NCI-H524 treated with DMSO at 0.1 percent for 48 hours (cell line): ENCODE measurements around the gene PRLHR.

Experiments
- DNase-seq: peaks from one replicate; lab custom pipeline; 2025; lab: John Stamatoyannopoulos, UW

The PRLHR gene

DNA sequence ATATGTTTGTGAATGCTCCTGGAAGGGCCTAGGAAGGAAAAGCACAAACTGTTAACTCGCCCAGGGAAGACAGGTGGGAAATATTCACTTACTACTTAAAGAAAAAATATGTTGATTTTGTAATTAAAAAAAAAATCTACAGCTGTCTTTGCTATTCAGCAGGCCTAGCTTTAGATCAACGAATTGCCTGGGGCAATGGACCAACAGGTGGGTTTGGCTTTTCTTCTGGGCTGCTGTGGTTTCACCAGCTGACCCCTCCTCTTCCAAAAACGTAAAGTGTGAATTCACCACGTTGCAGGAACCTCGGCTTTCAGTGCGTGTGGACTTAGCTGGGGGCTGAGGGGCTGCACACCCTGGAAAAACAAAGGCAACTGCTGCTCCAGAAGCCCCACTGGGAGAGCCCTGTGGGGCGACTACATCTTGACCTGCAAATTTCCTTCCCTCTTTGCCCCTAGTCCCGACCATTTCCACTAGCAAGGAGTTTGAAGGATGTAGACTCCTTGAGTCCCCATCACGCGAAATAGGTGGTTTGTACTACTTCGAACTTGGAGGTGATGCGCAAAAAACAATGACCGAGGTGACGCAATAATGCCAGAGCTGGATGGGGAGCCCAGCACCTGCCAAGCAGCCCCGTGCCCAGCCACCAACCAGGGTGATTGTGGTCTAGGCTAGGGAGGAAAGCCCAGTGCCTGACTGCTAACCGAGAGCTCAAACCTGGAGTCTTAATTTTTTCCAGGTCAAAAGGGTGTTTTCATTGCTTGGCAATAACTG is 7.4 kb downstream of the PRLHR start:
- no peak for DNase-seq

DNA sequence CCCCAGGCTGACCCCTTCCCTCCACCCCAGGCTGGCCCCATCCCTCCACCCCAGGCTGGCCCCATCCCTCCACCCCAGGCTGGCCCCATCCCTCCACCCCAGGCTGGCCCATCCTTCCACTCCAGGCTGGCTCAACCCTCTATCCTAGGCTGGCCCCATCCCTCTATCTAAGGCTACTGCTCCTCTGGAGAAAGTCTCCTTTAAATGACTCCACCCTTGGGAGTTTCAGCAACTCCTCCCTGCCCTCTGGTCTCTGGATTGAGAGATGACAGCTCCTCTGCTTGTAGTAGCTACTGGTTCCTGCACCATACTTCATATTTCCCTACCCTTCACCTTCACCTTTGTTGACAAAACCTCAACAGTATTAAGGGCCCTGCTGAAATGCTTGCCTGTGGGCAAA is 8.5 kb downstream of the PRLHR start:
- DNase-seq, result no peak

DNA sequence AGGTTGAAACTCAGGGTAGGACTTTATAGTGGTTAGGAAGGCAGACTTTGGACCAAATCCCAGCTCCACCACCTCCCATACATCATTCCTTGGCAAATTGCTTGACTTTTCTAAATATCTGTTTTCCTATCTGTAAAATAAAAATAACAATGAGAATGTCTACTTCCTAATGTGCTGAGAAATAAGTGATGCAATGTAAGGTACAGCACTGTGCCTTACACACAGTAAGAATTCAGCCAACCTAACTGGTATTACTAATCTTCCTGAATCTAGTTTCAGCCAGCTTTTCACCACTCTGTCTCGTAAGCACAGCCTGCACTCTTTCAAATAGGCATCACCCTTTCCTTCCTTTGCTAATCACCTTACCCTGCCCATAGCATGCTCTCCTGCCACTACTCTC is 9.7 kb downstream of the PRLHR start:
- no peak for DNase-seq

DNA sequence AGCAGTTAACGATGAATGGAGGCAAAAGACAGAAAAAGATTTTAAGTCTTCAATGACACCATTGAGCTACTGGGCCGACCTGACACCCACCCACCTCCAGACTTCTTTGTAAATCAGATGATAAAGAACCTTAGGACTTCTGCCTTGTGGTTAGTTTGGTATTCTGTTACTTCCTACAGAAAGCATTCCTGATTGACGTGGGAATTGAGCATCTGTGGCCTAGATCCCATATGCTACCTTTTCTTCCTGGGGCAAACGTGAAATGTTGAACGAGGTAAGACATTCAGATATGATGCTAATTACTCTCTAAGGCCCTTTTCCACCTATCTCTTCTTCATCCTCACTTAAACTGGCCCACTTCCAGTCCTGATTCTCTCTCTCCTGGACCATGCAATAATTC is 10.2 kb downstream of the PRLHR start:
- DNase-seq, result no peak

DNA sequence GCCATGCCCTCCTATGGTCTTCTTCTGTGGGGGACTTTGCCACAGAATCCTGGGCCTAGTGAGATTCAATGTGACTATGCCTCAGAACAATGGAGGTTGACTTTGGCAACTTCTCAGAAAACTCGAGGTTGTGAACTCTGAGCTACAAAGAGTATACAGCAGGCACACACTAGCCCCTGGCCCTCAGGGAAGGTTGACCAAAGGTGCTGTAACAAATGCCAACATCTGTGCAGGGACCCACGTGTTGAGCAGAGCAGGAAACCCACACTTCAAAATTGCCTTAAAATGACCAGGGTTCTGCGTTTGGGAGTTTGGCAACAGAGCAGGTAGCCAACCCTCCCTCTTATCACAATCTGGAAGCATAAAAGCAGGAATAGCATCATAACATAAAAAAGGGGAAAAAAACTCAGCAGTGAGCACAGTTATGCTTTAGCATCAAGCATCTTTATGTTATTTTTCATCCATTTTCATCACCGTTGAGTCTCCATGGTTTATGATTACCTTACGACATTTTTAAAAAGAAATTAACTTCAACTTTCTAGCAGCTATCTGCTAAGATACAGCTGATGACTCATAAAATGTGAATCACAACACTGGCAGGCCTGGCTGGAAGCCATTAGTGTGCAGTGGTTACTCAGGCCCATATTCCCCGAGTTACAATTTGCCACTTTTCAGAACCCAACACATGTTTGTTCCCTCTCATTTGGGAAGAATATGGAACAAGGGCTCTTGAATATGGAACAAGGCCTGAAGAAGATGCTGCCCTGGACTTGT is 11.1 kb downstream of the PRLHR start:
- DNase-seq, result no peak

DNA sequence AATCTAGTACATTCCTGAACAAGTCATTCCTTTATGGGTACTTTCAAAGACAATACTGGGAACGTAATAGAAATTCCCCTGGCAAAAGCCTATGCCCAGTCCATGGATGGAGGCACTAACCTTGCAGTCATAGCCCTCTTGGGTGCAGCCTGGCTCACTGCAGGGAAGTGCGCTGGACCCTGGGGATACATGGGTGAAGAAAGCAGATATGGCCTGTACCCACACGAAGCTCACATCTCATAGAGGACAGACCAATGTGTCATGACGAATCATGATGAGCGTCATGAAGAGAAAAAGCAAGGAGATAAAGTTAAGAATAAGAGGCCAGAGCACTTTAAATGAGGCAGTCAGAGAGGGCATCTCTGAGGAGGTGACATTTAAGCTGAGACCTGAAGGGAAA is 11.8 kb downstream of the PRLHR start:
- no peak for DNase-seq

DNA sequence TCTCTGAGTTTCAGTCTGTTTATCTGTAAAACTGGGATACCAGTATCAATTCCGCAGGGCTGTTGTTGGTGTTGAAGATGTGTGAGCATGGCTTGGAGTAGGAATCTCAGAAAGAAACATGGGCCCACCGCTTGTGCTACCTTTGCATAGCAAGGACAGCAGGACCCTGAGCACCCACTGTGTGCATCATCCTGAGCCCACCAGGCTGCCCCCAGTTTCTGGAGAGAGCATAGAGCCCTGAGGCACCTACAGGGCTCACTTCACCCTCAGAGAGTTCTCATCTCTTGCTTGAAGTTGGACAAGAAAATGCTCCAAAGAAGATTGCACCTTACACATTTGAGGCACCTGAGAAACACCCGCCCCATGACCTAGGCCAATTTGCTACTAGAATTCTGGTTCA is 12.9 kb downstream of the PRLHR start:
- DNase-seq, result no peak

DNA sequence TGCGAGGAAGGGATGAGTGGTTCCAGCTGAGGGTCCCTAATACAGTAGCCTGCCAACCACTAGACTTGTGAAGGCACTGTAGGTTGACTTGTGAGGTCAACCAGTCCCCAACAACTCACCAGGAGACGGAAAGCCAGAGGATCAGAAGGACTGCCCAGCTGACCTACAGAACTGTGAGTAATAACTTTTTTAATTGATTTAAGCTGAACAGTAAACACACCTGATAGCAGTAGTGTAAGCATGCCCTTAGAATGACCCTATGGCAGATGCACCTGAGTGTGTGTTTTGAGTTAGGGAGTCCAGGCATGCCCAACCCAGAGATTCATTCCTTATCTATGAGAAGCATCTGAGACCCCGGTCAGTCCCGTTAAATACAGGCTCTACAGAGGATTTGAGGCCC is 14.1 kb downstream of the PRLHR start:
- DNase-seq, result no peak

DNA sequence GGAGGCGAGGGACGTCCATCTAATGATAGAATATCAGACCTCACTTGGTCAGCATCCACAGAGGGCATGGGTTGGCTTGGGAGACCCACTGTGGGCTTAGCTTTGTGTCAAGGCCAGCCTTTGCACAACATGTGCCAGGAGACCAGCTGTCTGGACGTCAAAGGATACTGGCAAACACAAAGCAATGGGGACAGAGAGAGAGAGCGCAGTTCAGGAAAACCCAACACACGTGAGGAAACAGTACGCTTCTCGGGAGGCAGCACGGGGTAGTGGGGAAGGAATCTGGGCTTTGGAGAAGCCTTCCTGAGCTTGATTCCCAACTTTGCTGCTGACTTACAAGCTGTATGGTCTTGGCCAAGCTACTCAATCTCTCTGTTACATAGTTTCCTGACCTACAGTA is 14.7 kb downstream of the PRLHR start:
- DNase-seq, result no peak

DNA sequence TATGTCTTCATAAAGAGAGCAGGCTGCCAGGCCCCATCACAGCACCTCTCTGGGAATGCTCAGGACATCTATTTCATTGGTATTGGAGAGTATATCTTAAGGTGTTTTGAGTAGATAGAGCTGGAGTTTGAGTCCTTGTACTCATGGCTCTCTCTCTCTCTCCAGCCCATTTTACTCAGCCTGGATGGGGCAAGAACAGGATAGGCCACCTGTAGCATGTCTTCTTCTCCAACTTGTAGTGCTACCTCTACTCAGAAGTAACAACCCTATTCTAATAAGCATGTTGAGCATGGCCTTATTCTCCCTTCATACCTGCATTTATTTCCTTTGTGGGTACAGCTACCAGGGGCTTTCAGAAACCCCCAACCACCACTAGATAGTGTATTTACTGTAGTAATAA is 21.9 kb downstream of the PRLHR start:
- no peak for DNase-seq

DNA sequence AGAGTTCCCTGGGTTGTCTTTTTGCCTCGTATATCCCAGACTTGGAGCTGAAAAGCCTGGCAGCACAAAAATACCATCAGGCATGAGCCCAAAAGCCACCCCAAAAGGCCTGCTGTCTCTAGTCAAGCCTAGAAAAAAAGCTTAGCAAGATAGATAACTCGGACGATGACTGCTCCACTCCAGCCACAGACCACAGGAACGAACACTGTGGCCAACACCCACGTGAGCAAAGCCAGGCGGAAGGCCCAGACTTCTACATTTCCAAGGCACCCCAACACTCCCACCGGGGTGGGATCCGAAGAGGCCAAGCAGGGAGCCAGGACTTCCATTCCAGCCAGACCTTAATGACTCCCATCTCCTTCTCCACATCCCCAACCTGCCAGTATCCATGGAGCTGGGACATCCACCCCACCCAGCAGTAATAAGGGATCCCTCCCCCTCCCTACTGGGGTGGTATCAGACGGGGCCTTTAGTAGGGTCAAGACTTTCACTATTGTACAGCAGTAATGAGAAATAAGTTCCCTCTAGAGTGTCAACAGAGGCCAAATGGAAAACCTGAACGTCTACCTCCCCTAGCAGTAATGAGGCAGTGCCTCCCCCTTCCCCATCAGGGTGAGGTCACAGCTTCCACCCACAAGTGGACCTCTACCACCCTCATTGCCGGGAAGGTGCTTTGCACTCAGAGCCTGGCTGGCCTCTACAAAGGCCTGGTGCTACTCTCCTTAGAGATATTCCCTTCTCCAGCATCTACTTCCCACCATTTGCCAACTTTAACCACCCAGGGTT is 23.0 kb downstream of the PRLHR start:
- DNase-seq, result no peak

DNA sequence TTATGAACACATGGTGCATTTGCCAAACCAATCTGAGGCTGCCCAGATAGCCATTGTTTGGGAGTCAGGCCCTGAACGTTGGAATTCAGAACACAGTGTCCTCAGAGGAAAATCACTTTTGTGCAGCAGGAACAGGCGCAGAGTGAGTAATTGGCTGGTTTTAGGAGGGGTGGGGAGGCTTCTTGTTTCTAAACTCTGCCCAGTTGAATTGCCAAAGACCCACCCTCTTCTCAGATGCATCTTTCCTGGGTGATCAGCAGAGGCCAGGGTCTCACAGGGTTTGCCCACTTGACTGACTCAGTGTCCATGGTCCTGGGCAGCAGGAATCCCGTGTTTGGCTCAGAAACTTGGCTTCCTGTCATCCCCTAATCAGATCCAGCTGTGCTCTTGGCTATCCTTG is 24.3 kb downstream of the PRLHR start:
- DNase-seq, result no peak

DNA sequence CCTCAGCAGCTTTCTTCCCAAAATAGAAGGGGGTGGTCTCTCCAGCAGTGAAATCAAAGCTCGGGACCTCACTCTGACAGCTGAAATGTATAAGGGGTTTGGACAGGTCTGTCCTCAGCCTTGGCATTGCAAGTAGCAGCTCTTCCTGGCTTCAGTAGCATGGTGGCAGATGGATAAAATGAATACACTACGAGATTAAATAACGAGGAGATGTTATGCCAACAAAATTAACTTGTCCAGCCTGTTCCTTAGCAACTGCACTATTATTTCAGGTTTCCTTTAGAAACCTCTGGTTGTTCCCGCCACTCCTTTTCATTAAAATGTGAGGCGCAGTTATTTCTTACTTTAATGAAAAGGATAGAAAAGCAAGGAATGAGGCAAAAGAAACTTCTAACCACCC is 24.9 kb downstream of the PRLHR start:
- DNase-seq, result no peak

DNA sequence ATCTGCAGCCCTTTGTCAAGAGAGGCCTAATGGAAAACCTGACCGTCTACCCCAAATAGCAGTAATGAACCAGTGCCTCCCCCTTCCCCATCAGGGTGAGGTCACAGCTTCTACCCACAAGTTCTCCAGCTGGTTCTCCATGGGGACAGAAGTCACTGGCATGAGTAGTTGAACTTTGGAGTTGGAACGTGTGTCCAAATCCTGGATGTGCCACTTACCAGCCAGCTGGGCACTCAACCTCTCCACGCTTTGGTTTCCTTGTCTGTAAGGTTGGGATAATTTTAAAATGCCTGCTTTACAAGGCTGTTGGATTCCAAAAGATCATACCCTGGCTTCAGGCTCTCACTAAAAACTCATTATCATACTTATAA is 25.6 kb downstream of the PRLHR start:
- no peak for DNase-seq

DNA sequence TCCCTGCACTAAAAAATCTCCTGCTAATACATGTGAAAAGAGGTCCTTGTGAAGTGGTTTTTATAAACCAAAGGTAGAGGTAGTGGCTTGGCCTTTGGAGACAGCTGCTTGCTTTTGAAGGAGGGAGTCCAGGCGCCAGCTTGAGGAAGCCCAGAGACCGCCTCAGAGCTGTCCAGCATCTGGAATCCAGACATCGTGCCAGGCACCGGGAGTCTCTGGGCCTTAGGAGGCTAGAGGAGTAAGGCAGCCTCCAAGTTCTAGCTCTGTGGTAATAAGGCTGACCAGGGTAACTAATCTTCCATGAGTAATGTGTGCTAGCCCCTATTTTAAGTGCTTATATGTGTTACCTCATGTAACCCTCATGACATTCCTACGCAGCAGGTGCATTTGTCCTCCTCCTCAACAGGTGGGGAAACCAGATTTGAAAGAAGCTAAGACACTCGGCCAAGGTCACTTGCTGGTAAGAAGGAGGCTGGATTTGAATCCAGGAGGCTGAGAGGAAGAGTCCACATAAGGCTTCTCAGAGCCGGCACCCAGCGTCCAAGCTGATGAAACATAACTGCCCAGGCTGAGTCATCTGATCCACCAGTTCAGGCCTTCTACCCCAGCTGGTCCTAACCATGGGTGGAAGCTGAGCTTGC is 26.1 kb downstream of the PRLHR start:
- no peak for DNase-seq

DNA sequence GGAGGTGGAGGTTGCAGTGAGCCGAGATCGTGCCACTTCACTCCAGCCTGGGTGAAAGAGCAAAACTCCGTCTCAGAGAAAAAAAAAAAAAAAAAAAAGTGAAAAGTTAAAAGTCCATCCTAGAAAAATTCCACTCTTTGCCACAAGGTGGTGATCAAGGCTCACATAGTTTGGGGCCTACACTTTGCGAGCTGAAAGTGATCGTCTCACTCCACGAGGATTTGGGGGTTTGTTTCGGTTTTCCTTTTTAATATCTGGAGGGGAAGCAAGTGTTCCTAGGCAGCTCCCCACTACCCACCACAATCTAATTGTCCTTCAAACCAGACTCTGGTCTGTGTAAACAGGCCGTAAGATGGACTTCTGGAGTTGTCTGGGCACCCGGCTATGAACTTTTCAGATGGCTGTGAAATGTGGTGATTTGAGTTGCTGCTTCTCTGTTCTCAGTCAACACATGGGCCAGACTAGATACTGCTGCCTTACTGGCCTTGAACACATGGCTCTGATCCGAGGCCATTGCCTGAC is 27.1 kb downstream of the PRLHR start:
- no peak for DNase-seq

DNA sequence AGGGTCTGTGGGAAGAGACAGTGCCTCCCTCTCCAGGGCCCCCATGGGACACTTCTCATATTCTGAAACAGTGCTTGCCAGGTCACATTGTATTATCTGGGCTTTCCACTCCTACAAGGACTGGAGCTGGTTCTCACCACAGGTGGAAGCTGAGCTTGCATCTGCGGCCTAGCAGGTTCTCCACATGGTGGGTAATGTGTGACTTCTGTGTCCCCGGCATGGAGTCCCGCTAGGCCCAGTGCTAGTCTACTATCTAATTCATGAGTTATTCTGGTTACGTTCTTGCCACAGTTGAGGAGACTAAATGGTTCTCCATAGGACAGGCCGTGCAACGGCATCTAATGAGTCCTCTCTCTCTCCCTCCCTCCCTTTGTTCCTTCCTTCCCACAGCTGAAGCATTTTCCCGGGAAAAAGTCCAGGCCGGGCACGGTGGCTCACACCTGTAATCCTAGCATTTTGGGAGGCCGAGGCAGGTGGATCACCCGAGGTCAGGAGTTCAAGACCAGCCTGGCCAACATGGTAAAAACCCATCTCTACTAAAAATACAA is 27.7 kb downstream of the PRLHR start:
- no peak for DNase-seq

DNA sequence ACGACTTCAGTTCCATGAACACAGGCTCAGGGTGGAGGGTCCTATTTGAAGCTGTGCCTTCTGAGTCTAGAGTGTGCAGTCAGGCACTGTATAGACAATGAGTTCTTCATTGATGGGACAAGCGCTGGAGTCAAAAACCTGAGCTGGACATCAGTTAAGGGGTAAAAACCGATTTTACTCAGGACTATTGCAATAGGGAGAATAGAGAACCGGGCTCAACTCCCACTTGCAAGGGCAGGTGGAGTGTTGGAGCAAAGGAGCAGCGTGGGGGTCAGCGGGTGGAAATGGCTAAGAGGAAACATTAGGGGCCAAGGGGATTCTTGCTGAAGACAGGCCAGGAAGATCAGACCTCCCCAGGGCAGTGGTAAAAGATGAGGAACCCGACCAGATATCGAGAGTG is 28.5 kb downstream of the PRLHR start:
- DNase-seq, result no peak

DNA sequence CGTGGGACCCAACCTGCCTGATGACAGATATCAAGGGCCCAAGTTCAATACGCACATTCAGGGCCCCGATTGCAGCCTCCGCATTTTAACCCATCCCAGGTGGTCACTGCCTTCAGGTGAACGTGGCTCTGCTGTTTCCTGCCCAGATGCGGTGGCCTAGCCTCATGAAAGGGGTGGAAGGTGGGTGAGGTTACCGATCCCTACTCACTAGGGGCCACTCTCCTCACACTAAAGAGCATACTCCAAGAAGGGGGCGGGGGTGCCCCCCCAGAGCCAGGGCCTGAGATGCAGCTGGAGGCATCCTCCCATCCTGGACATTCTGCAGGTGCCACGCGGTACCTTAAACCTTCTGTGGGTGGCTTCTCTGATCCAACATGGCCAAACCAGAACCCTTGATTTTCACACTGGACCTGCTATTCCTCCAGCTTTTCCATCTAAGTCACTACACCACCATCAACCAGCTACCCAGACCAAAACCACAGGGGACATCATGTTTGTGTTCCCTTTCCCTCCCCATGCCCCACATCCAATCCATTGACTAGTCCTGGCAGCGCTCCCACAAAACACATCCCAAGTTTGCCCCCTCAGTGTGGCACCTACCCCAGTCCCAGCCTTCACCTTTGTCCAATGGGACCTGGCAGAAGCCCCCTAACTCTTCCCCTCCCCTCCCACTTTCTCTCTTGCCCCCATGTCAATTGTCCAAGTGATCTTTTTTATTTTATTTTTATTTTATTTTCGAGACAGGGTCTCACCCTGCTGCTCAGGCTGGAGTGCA is 30.0 kb downstream of the PRLHR start:
- DNase-seq, result no peak

DNA sequence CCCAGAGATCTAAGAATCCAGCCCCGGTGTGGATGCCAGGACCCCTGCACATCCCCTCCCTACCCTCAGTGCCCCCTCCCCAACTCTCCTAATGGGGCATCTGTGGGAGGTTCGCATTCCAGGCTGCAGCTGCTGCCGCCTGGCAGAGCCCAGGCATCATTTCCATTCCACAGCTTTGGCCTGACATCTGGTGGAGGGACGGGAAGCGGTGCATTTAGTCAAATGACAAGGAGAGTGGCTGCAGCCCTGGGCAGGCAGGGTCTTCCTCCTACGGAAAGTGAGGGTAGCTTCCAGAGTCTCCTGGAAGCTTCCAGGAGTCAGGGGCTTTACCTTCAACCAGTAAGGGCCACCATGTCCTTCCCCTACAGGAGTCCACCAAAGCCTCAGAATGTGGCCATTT is 30.8 kb downstream of the PRLHR start:
- no peak for DNase-seq

DNA sequence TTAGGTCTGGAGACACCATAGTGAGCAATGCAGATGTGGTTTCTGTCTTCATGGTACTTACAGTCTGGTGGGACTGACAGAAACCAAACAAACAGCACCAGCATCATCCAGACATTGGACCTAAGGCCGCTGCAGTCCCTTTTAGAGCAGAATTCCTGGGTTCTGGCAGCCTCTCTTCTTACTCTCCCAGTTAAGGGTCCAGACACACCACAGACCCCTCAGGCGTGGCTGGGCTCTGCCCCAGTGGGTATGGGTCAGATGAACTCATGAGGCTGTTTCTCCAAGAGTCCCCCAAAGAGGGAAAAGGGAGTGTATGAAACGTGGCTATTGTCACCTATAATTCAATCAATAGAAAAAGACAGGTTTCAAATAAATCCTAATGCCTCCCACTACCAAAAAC is 31.3 kb downstream of the PRLHR start:
- DNase-seq, result no peak
